Right lobe of liver (tissue), 4 donors: ENCODE results near the gene YRDC.

ENCODE experiments used
- CTCF ChIP-seq, 4 donors: fragments of 200-600 bp in 3 of 4; fragments of 450-650 bp in 1 of 4; IDR thresholded peaks; one replicate each; pipeline versions ENCODE4 v1.5.1 to v1.8.0; 2016 to 2022; ENCODE audit warnings: antibody characterized with exemption in 4 of 4, mild to moderate bottlenecking in 2 of 4
- POLR2A ChIP-seq: fragments of 450-650 bp; IDR thresholded peaks from one replicate; pipeline ENCODE4 v1.6.1; 2017; ENCODE audit warnings: antibody characterized with exemption, mild to moderate bottlenecking
- donor health status: DM: no; HTN: no; CAD: no.
- donor health status: DM: no; HTN: no; CAD: no.
- donor health status: DM: no; HTN: yes; CAD: no.

- no peak for TF ChIP-seq CTCF (IDR thresholded peaks at IDR 0.05)
- no peak for TF ChIP-seq POLR2A
Measured at GRCh38 chr1:37845049-37845646, 37.1 kb upstream of the YRDC start.
